Middle frontal gyrus (tissue), 1 donor: Measurements from ENCODE around the gene HAGHL.

Experiments
- DNase-seq: peaks from one replicate; pipeline ENCODE4 v3.0.0-alpha.2; 2015; ENCODE audit warnings: low spot score; ENCODE audit errors: extremely low spot score

The HAGHL gene

DNA sequence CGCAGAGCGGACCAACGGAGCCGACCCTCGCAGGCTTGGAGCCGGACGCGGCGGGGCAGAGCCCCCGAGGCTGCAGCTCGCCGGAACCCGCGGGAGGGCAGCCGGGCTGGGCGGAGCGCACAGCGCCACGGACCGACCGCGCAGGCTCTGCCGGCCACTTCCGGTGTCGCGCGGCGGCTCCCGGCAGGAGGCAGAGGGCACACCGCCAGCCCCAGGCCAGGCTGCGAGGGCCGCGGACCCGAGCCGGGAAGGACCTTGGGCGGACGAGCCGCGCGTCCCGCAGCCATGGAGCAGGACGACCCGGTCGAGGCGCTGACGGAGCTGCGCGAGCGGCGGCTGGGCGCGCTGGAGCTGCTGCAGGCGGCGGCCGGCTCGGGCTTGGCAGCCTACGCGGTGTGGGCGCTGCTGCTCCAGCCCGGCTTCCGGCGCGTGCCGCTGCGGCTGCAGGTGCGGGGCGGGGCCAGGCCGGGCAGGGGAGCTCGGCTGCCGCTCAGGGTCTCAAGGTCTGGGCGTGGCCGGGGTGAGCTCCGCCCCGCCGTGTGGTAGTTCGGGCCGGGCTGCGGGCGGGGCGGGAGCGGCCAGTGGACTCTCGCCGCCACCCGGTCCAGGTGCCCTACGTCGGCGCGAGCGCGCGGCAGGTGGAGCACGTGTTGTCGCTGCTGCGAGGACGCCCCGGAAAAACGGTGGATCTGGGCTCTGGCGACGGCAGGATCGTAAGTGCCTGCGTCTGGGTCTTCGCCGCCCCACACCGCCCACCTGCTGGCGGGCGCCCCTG, 5.7 kb upstream of the HAGHL start, which contains the start of gene ANTKMT:
Gene ANTKMT (plus strand): TSS at position 157 of the 775 bp plus-strand sequence. CDS start 129 bp downstream, at position 286.
- DNase-seq, result peak; percentile 79

DNA sequence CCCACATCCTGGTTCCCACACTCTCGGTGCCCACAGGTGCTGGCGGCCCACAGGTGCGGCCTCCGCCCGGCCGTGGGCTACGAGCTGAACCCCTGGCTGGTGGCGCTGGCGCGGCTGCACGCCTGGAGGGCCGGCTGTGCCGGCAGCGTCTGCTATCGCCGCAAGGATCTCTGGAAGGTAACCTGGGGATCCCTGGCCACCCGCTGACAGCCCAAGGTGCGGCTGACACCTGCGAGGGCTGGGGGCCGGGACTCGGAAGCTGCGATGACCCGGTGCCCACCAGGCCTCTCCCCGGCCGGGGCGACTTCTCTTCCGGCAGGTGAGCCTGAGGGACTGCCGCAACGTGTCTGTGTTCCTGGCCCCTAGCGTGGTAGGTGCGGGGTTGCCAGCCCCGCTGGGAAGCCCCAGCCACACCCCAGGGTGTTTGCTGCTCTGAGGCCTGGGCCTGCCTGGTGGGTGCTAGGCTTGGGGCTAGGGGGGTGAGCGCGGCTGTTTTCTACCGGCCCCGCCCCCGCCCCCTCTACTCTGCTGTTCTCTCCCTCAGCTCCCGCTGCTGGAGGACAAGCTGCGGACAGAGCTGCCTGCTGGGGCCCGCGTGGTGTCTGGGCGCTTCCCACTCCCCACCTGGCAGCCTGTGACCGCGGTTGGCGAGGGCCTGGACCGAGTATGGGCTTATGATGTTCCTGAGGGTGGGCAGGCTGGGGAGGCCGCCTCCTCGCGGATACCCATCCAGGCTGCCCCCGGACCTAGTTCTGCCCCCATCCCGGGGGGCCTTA, 5.0 kb upstream of the HAGHL start:
- no peak for DNase-seq

DNA sequence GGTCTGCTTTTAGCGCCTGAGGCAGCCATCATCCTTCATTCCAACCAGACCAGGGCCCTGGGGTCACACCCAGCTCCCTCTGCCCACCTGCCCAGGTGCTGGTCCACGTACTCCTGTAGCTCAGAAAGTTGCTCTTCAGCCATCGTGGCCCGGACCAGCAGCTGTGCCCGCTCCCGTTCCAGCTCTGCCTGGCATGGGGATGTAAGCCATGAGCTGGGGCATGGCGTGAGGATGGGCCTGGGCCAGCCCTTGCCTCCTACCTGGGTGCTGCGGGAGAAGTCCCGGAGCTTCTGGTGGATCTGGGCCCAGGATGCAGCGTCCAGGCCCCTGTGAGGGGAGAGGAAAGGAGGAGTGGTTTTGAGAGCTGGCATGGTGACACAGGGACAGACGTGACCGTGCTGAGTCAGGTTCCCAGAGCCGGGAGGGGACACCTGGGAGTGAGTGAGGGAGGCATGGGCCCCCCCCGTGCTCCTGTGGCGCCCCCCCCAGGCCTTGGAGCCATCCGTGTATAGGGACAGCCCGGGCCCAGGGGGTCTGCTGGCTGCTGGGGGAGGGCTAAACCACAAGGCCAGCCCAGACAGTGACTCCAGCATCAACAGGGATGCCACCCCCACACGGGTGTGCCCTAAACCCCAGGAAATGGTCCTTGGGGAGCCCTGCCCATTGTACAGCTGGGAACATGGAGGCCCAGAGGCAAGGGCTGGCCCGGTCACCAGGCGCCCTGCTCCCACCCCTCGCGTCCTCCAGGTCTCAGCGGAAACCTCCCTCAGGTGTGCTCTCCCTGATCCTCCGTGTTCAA, 3.9 kb upstream of the HAGHL start:
- DNase-seq, result no peak

DNA sequence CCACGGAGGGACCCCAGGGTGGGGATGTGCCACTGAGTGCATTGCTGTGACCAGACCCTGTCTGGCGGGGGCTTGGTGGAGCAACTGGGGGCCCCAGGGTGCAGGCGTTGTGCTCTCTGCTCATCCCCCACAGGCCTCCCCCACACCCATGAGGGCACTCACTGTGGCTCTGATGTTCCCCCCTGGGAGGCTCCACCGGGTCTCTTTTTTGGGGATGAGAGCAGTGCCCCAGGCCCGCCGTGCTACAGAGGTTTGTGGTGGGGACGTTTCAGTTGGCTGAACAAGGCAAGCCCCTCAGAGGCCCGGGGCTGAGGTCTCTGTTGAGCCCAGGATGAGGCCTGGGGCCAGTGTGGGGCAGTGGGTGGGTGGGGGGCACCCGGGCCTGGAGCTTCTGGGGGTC, 3.2 kb upstream of the HAGHL start:
- no peak for DNase-seq

DNA sequence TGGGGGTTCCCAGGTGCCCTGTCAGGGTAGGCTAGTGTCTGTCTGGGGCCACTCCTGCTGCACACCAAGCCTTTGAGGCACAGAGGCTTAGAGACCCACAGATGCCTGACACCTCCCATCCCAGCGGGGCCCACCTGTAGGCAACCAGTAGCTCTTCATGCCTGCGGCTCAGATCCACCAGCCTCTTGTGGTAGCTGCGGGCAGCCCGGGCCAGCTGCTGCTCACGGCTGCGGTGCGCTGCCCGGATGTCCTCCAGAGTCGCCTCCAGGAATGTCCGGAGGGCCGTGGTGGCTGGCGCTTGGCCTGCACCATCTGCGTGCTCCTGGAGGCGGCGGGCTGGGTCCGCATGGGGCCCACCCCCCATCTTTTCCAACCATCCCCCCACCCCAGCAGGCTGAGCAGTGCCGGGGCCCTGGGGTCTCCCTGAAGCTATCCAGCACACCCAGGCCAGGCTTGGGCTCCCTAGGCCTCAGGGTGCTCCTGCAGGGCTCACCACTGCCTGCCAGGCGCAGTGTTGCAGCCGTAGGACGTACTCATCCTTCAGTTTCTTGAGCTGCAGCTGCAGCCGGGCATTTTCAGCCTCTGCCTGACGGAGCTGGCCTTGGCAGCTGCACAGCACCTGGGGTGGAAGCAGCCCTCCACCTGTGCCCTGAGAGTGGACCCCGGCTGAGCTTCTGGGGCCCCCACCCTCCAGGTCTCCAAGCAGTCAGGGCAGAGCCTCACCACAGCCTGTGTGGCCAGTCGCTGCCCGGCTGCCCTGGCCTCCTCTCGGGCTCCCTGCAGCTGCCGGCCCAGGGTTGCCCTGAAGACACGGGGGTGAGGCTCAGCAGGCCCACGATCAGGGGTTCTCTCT, 2.5 kb upstream of the HAGHL start:
- no peak for DNase-seq

DNA sequence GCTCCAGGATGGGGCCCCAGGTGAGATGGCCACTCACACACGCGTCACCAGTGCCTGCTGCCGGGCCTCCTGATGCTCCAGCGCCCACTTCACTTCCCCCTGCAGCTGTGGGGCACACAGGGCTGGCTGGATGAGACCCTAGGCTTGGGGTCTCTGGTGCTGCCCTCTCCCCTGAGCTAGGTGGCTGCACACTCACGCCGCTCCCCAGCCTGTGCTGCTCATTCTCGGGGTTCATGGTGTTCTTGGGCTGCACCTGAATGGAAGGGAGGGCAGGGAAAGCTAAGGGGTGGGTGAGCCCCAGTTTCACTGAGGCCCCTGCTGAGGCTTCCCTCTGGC, 1.9 kb upstream of the HAGHL start:
- DNase-seq, result no peak

DNA sequence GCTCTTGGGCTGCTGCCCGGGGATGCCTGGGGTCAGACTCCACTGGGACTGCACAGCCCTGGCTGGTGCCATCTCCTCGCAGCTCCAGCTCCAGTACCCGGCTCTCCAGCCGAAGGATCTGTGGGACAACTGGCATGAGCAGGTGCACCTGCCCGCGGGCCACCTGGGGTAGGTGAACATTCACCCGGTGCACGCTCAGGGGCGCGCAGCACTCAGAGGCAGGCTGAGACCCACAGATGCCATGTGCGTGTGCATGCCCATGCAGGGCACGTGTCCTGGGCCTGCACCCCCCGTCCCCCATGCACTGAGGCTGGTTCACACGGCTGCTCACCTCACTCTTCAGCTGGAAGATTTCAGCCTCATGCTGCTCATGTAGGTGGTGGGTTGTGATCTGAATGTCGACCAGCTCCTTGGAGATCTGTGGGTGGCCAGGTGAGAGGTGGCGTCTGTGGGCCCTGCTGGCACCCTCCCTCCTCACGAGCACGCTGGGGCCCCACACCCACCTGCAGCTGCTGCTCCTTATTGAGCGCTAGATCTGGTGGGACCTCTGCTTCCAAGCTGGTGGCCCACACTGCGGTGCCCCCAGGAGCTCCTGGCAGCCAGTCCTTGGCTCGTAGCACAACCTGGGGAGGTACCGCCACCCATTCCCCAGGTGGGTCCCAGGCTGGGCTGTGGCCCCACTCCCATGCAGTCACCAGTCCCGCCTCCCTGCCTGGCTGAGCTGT, 1.3 kb upstream of the HAGHL start:
- DNase-seq, result no peak

DNA sequence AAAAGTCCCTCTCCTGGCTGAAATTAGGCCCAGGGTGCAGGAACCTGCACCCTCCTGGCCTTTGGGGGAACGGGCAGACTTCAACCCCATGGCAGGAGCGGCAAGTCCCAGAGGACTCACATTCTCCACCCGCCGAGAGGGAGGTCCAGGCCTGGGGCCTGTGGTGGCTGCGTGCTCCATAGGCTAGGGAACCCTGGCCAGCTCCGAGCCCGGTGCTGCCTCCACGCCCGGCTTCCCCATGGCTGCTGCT, 793 bp upstream of the HAGHL start:
- DNase-seq, result no peak

DNA sequence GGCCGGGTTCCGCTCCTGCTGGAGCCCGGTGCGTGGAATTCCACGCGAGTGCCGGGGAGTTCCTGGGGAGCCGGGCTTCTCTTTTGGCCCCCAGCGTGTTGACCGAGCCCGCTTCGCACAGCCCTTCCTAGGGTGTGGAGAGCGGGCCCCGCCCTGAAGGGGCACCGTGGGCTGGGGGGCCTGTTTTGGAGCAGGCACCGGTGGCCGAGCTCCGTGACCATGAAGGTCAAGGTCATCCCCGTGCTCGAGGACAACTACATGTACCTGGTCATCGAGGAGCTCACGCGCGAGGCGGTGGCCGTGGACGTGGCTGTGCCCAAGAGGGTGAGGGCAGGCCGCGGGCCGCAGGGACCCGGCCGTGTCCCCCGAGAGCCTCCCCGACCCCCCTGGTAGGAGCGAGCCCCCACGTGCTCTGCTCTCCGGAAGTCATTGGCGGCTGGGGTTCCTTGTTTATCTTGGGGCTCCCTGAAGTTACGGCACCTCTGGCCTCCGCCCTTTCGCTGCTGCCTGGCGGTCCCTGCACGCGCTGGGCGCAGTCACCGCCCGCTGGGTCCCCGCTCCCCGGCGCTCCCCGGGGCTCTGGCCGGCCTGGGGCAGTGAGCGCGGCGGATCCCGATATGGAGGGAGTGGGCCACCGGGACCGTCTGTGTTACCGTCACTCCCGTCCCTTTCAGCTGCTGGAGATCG, 528 bp downstream of the HAGHL start:
- DNase-seq, result no peak

DNA sequence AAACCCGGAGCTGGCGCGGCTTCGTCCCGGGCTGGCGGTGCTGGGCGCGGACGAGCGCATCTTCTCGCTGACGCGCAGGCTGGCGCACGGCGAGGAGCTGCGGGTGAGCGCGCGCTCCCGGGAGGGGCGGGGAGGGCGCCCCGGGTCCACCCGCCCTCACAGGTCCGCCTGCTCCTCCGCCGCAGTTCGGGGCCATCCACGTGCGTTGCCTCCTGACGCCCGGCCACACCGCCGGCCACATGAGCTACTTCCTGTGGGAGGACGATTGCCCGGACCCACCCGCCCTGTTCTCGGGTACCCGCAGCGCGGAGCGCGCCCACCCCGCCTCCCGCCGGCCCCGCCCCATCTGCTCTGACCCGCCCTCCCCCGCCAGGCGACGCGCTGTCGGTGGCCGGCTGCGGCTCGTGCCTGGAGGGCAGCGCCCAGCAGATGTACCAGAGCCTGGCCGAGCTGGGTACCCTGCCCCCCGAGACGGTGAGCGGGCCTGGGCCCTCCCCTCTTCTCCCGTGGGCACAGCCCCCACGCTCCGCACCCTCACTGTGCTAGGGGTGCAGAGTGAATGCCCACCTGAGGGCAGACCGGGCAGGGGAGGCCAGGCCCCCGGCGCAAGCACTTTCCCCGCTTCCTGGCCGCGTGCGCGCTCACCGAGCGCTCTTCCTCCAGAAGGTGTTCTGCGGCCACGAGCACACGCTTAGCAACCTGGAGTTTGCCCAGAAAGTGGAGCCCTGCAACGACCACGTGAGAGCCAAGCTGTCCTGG, 1.4 kb downstream of the HAGHL start:
- DNase-seq, result no peak

DNA sequence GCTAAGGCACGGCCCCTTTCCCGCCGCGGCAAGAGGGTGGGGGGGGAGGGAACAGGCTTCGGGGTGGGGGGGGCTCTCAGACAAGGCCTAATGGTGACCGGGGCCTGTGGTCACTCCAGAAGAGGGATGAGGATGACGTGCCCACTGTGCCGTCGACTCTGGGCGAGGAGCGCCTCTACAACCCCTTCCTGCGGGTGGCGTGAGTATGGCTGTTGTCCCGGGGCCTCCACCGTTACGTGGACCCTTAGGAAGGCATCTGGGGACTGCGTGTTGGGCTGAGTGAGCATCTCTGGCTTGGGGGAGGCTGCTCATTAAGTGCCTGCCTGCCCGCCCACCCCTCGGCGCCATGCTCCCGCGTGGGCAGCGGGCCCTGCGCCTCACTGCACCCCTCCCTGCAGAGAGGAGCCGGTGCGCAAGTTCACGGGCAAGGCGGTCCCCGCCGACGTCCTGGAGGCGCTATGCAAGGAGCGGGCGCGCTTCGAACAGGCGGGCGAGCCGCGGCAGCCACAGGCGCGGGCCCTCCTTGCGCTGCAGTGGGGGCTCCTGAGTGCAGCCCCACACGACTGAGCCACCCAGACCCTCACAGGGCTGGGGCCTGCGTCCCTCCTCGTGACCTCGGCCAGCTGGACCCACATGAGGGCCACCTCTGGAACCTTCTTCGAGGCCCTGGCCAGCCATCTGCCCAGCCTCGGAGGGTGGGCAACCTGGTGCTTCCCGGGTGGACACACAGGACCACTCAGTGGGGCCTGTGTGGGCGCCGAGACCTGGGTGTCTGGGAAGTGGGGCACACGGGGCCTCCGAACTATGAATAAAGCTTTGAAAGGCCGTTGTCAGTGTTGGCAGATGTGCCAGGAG, 2.2 kb downstream of the HAGHL start:
- no peak for DNase-seq

DNA sequence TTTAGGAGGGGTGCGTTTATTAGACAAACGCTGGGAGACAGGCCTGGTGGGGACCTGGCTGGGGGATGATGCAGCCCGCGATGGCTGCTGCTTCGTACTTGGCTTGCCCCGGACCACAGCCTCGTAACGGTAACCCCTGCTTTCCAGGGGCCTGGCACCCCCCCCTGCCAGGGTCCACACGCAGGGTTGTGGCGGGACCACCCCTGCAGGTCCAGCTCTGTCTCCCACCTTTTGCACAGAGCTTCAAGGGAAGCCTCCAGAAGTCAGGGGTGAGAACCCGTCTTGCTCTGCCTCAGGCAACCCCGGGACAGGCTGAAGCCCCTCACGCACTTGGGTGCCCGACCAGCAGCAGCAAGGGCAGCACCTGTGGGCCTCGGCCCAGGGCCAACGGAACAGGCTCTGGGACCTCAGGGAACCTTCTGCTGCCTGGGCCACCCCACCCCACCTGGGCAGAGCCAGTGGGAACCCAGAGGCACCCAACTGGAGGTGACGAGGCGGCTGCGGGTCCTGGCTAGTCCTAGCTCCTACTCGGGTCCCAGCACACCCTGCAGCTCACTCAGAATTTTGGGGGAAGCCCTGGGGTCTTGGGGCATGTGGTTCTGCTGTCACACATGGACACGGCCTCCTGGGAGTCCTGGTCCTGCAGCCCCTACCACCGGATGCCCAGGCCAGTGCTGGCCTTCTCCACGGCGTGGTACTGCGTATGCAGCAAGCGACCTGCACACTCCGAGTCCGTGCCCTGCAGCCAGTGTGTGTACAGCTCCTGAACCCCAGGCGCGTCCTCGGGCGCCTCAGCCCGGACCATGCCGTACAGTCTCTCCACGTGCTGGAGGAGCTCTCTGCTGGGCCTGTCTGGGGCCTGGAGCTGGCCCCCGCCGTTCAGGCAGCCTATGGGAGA, 3.1 kb downstream of the HAGHL start:
- DNase-seq, result no peak

DNA sequence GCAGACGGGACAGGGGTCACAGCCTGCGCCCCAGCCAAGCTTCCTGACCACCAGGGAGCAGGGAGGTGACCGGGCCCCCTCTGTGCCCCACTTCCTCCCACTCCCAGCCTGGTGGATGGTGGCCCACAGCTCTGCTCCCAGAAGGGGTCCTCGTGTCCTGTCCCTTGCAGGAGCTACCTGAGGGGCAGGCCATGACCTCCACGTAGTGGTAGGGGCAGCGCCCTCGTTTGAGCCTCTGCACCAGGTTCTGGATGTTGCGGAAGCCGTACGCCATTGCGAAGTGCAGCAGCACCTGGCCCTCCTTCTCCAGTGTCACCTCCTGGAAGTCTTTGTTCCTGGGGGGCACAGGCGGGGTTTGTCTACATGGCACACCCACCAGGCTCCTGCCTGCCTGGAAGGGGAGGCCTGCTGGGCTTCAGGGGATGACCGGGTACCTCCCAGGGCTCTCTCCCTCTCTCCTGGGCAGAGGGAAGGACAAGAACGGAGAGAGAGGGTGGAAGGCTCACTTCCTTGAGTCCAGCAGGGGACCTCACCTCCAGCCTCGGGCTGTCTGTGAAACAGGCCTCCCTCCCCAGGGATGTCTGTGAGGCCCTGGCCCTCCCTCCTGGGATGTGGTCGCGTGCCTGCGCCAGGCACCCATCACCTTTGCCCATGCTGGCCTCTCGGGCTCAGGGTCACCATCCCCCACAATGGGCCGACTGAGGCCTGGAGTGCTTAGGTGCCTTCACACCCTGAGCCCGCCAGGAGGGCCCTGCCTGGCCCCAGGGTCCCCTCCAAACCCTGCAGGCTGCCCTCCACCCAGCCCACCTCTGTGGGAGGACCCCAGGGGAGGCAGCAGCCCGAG, 4.0 kb downstream of the HAGHL start:
- no peak for DNase-seq

DNA sequence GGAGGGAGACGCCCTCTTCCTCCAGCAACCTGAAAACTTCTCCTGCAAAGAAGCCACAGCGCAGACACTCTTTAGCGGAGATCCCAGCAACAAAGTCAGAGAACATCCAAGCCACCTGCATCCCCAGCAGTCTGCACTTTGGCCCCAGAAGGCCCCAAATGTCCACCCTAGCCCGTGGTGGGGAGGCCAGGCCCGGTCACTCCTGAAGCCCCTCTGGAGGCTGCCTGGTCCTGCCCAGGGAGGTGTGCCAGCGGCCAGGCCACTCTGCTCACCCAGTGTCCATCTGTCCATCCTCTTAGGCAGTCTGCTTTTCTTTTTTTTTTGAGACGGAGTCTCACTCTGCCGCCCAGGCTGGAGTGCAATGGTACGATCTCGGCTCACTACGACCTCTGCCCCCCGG, 5.4 kb downstream of the HAGHL start:
- no peak for DNase-seq

DNA sequence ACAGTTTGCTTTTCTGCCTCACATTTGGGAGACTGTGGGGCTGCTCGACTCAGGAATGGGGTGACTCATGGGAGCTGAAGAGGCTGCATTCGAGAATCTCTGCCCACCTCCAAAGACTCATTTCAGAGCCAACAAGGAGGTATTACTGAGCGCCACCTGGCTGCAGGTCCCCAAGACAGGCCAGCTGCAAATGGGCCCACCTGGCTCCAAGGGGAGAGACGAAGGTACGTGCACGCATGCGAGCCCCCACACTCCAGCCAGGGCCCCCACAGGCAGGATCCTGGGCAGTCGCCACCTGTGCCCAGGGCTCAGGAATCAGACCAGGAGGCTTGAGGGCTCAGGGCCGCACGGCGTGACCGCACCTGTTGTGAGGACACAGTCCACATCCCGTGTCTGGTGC, 6.0 kb downstream of the HAGHL start:
- no peak for DNase-seq

DNA sequence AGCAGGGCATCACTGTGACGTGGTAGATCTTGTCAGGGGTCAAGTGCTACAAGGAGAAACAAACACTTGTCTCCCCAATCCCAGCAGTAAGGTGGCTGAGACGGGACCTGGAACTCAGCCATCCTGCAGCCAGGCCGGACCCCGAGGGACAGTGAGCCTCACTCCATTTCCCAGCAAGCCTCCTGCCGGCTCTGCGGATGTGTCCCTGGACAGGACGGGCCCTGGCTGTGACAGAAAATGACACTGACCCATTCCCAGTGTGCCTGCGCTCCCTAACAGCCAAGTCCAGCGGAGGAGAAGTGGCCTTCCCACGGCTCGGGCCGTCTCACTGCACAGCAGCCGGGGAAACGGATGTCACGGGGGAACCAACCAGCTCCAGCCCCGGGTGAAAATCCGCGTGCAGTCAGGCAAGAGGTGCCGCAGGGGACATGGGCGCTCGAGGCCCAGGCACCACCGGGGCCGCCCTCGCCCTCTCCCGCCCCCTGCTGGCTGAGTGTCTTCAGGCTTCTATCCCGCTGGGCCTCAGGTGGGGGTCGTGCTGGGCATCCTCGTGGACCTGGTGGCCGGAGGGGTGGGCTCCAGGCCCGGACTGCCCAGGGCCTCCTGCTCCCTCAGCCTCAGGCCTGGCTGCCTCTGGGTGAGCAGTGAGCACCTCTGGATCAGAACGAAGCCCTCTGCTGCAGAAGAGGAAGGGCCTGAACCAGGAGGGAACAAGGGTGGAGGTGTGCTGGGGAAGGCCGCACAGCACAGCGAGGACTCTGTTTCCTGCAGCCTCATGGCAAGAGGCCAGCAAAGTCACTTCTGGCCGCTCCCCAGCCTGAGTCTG, 6.7 kb downstream of the HAGHL start:
- DNase-seq, result no peak
